K562 (cell line): ENCODE measurements around the gene IQCE. TPM values are rescaled to one million over a fixed set of nuclear protein-coding genes. Genes with fewer than 3 reads are reported as not detected.

Experiments
- ATAC-seq: fragments of 200-7000 bp; cut with Tn5 transposase; 3 replicates; pipeline ENCODE4 v1.9.1; 2020; ENCODE audit warnings: moderate library complexity
- BruUV-seq: library from RNA; stranded (reverse); fragments of 400-500 nt; replicated peaks from 2 replicates; lab custom pipeline; 2021; lab: Mats Ljungman, UMichigan
- CTCF ChIA-PET: fragments of 300-600 bp; formaldehyde crosslinking; extraction: SDS; loops from one replicate; lab custom pipeline; 2021; ENCODE audit warnings: low intra/inter-chr PET ratio; lab: Yijun Ruan, JAX
- POLR2A ChIA-PET: fragments of 300-600, 350-650 bp; sonication (Branson Sonifier 250); formaldehyde crosslinking; extraction: SDS; loops from one replicate; lab custom pipeline; 2021; ENCODE audit warnings: antibody characterized with exemption, inconsistent platforms; lab: Yijun Ruan, JAX
- DNase-seq, 4 experiments: peaks; one replicate each; pipeline versions ENCODE4 v3.0.0 to v3.0.0-alpha.2; 2011 to 2018; ENCODE audit warnings: low spot score in 3 of 4, mixed read lengths in 3 of 4; ENCODE audit errors: extremely low read depth in 1 of 4
- FAIRE-seq: peaks from 2 replicates; lab custom pipeline; 2011; peaks lifted over from hg19 to GRCh38; lab: Jason Lieb, UNC
- H2AFZ ChIP-seq: 2 replicates; pipeline ENCODE4 v1.6.0; 2011; ENCODE audit warnings: low read depth, low read length, control low read depth, inconsistent platforms
- H3K27ac ChIP-seq: fragments of 200-600 bp; 3 replicates; pipeline ENCODE4 v1.8.0; 2011; ENCODE audit warnings: low read depth, mild to moderate bottlenecking, control low read depth, inconsistent platforms, low read length, moderate library complexity, mixed read lengths; ENCODE audit errors: extremely low read depth
- H3K27me3 ChIP-seq, 2 experiments: fragments of 300-600 bp in 1 of 2; 2 replicates in 1 of 2; 3 replicates in 1 of 2; pipeline versions ENCODE4 v1.6.0 to v1.8.0; 2011; ENCODE audit warnings: inconsistent platforms in 2 of 2, low read length in 2 of 2, mild to moderate bottlenecking in 1 of 2, mixed read lengths in 1 of 2, moderate library complexity in 1 of 2; ENCODE audit not compliant: control insufficient read depth in 2 of 2, insufficient read depth in 2 of 2
- H3K36me3 ChIP-seq: fragments of 300-600 bp; 3 replicates; pipeline ENCODE4 v1.8.0; 2011; ENCODE audit warnings: mild to moderate bottlenecking, low read length, inconsistent platforms; ENCODE audit not compliant: control insufficient read depth, insufficient read depth
- H3K4me1 ChIP-seq, 2 experiments: fragments of 200-600 bp in 1 of 2; replicated peaks in 1 of 2; 2 replicates in 1 of 2; 3 replicates in 1 of 2; pipeline versions ENCODE4 v1.5.1 to v1.8.0; 2011; ENCODE audit warnings: inconsistent platforms in 2 of 2, low read length in 2 of 2, mild to moderate bottlenecking in 1 of 2, mixed read lengths in 1 of 2, moderate library complexity in 1 of 2; ENCODE audit not compliant: control insufficient read depth in 2 of 2, insufficient read depth in 2 of 2
- H3K4me2 ChIP-seq: 2 replicates; pipeline ENCODE4 v1.6.1; 2011; ENCODE audit warnings: low read length, control low read depth, inconsistent platforms, mixed read lengths; ENCODE audit not compliant: insufficient read depth
- H3K4me3 ChIP-seq: fragments of 200-600 bp; sonication (generic), shearing (Covaris generic); 2 replicates; pipeline ENCODE4 v1.5.1; 2016; ENCODE audit warnings: control low read depth, inconsistent platforms
- H3K79me2 ChIP-seq: fragments of 200-600 bp; 3 replicates; pipeline ENCODE4 v1.8.0; 2011; ENCODE audit warnings: low read length, inconsistent platforms; ENCODE audit not compliant: control insufficient read depth, insufficient read depth
- H3K9ac ChIP-seq, 2 experiments: 2 replicates each; pipeline versions ENCODE4 v1.6.0 to v1.6.1; 2011; ENCODE audit warnings: low read depth in 2 of 2, low read length in 2 of 2, control low read depth in 1 of 2, inconsistent platforms in 1 of 2, mild to moderate bottlenecking in 1 of 2, mixed read lengths in 1 of 2; ENCODE audit not compliant: insufficient read depth in 1 of 2
- H3K9me1 ChIP-seq: one replicate; pipeline ENCODE4 v1.6.0; 2011; ENCODE audit warnings: inconsistent platforms, mild to moderate bottlenecking, low read length, moderate library complexity; ENCODE audit not compliant: control insufficient read depth, insufficient read depth
- H3K9me3 ChIP-seq: replicated peaks from 2 replicates; pipeline ENCODE4 v1.5.1; 2011; ENCODE audit warnings: low read depth, low read length, inconsistent platforms; ENCODE audit not compliant: control insufficient read depth, insufficient read depth
- H4K20me1 ChIP-seq: replicated peaks from 2 replicates; pipeline ENCODE4 v1.6.1; 2011; ENCODE audit warnings: low read length, inconsistent platforms, mixed read lengths; ENCODE audit not compliant: control insufficient read depth, insufficient read depth
- BCOR ChIP-seq: fragments of 450-650 bp; IDR thresholded peaks from 2 replicates; pipeline ENCODE4 v1.6.1; 2016
- FOSL1 ChIP-seq: fragments of 200-800 bp; sonication (Bioruptor generic); conservative IDR thresholded peaks from 2 replicates; pipeline ENCODE4 v1.6.1; 2016; ENCODE audit warnings: missing genetic modification characterization, missing compliant biosample characterization
- FOXP1 ChIP-seq: sonication (generic); formaldehyde crosslinking; IDR thresholded peaks from 2 replicates; pipeline ENCODE4 v1.8.0; 2022; ENCODE audit warnings: mild to moderate bottlenecking, missing genetic modification reagents
- RNF2 ChIP-seq: sonication (generic); IDR thresholded peaks from 2 replicates; pipeline ENCODE4 v1.6.1; 2016
- SETDB1 ChIP-seq: IDR thresholded peaks from one replicate; pipeline ENCODE4 v1.6.1; 2012; ENCODE audit warnings: low read length, control low read depth, inconsistent platforms
- TARDBP ChIP-seq: fragments of 450-650 bp; IDR thresholded peaks from 2 replicates; pipeline ENCODE4 v1.6.1; 2016
- YY1 ChIP-seq, 3 experiments: IDR thresholded peaks; 2 replicates each; pipeline ENCODE4 v1.6.1; 2011; ENCODE audit warnings: low read length in 2 of 3, mild to moderate bottlenecking in 2 of 3, moderate library complexity in 2 of 3, borderline replicate concordance in 1 of 3, control low read depth in 1 of 3, low read depth in 1 of 3; ENCODE audit not compliant: insufficient read depth in 3 of 3, insufficient replicate concordance in 2 of 3, control insufficient read depth in 1 of 3, insufficient read length in 1 of 3; ENCODE audit errors: extremely low read depth in 1 of 3
- ZNF224 ChIP-seq: sonication (generic); formaldehyde crosslinking; IDR thresholded peaks from 2 replicates; pipeline ENCODE4 v1.8.0; 2022; ENCODE audit warnings: mild to moderate bottlenecking, missing genetic modification reagents
- WGBS: fragments of 100-300 bp; shearing (Covaris generic); methylation state at CpG from one replicate; pipeline ENCODE4 v1.1.6; 2016; ENCODE audit warnings: low coverage, mixed read lengths; ENCODE audit not compliant: insufficient coverage; ENCODE audit errors: missing lambda C conversion rate; 5-methylcytosine and 5-hydroxymethylcytosine counted together
- in situ Hi-C: fragments of 300-500 bp; cut with MboI; formaldehyde crosslinking; loops from 4 replicates; pipeline ENCODE4 v1.15.0; 2018; ENCODE audit warnings: inconsistent platforms, mixed read lengths
- intact Hi-C: fragments of 100-400 bp; cut with micrococcal nuclease; formaldehyde crosslinking; loops from 2 replicates; pipeline ENCODE4 v1.14.2; 2022
- polyA plus RNA-seq, 8 experiments: library from polyadenylated mRNA; depleted of rRNA in 4 of 8; stranded (reverse) in 5 of 8; unstranded in 3 of 8; fragments of >200 nt; fragmentation: Nextera tagmentation in 2 of 8; fragmentation: Illumina TruSeq in 1 of 8; extraction: Ambion mirVana in 2 of 8; extraction: Trizol in 1 of 8; gene quantifications; 2 replicates each; pipeline versions ENCODE4 v1.2.1 to v1.2.3, GENCODE V29; 2011 to 2014; ENCODE audit warnings: inconsistent platforms in 1 of 8, missing spikeins in 1 of 8
- total RNA-seq, 7 experiments: library from RNA; depleted of rRNA in 6 of 7; stranded (reverse); fragments of >200 nt in 6 of 7; fragmentation: Illumina TruSeq in 2 of 7; extraction: Trizol in 2 of 7; gene quantifications; 2 replicates each; pipeline versions ENCODE4 v1.2.1 to v1.2.3, GENCODE V29; 2011 to 2021; ENCODE audit warnings: low replicate concordance in 1 of 7
- TF ChIP-seq, protein P1 (sequence below): sonication (generic); formaldehyde crosslinking; IDR thresholded peaks from 2 replicates; pipeline ENCODE4 v1.8.1; 2023; ENCODE audit warnings: mild to moderate bottlenecking, missing genetic modification reagents

Gene IQCE
- total and polyA plus RNA-seq, 9 of the 15 experiments (the other 6 are each of a cell fraction or from before 2014, with no cell fraction given) = 0.18 to 8.5 (median 4.2) TPM

DNA sequence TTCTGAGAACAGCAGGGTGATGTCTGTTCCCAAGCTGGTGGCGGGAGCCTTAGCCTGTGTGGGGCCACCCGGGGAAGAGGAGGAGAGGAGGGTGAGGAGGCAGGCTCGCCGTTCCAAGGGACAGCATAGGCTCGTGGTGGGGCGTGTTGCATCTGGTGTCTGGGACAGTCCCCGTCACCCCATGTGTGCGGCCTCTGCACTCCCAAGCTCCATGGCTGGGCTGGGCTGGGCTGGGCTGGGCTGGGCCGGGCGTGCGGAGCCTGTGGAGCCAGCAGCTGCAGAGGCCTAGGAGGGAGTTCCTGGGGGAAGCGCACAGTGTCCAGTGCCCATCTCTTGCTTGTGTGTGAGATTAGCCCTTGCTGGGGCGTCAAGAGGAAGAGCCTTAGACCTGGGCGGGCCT is 52.1 kb downstream of the IQCE start:
- WGBS = 69% methylated on average over 10 of the region's 14 CpGs
- Histone ChIP-seq H2AFZ (no peak overlapping the region), H3K27ac (no peak overlapping the region), H3K4me1 (peaks cover 10 to 40% of the 10 kb centered on the region in 2 experiments; a peak in 4 of 5 replicates), H3K9ac (peak overlapping the region in 1 of 2 experiments; percentile 72; a peak in 1 of 4 replicates), H3K27me3 (no peaks in the 10 kb centered on the region), H3K36me3 (no peaks in the 10 kb centered on the region), H3K4me3 (no peak overlapping the region), H3K9me3 (no peaks in the 10 kb centered on the region), H3K9me1 (no peaks in the 10 kb centered on the region), H3K79me2 (no peaks in the 10 kb centered on the region), H3K4me2 (no peak overlapping the region), H4K20me1 (0 out of 2 replicates have a peak, but pooled peaks cover 6% of the 10 kb centered on the region)
- FAIRE-seq (no peak), DNase-seq (no peak), ATAC-seq (no peak; the same call in 1 of the 3 replicates)
- ChIA-PET CTCF (no interaction called here), POLR2A (interaction anchor here (0.6 kb wide), 1 partner anchor 1821 kb away, joined by 3 read pairs; no protein-coding TSS in a partner anchor)
- no TSS peak for BruUV-seq
- intact Hi-C loops = no loop called here
- in situ Hi-C loops = no loop called here
- TF ChIP-seq TARDBP (no peak), SETDB1 (no peak), BCOR (no peak), RNF2 (no peak), ZNF224 (CRISPR knock-in tag) (no peak)

DNA sequence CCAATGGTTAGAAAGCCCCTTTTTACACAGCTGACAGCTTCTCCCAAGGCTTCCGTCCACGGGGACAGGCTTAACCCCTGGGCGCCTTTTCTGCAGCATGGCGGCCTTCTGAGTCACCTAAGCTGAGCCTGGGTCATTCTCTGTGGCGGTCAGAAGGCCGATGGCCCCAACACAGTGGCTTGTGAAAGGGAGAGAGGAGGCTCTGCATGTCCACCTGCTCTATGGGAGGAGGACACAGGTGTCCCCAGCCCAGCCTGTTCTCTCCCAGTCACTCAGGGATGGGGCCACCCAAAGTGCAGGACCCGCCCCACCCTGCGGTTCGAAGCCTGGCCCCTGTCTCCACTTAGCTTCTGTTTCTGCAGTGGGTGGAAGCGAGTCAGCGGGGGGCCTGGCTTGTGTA is 52.6 kb downstream of the IQCE start:
- H2AFZ ChIP-seq = no peak overlapping the region
- 0 out of 2 replicates have a peak, but pooled peaks cover 6% of the 10 kb centered on the region for H4K20me1 ChIP-seq
- no peaks in the 10 kb centered on the region for H3K27me3 ChIP-seq
- H3K79me2 ChIP-seq = no peaks in the 10 kb centered on the region
- peak overlapping the region in 1 of 2 experiments; percentile 72; a peak in 2 of 4 replicates for H3K9ac ChIP-seq
- H3K27ac ChIP-seq = no peak overlapping the region
- no peak; the same call in 1 of the 3 replicates for ATAC-seq
- no peaks in the 10 kb centered on the region for H3K9me1 ChIP-seq
- TF ChIP-seq FOXP1 = no peak
- TF ChIP-seq FOSL1 (tag) = peak; percentile 31; the same call in 1 of the 2 replicates
- TF ChIP-seq, protein P1, sequence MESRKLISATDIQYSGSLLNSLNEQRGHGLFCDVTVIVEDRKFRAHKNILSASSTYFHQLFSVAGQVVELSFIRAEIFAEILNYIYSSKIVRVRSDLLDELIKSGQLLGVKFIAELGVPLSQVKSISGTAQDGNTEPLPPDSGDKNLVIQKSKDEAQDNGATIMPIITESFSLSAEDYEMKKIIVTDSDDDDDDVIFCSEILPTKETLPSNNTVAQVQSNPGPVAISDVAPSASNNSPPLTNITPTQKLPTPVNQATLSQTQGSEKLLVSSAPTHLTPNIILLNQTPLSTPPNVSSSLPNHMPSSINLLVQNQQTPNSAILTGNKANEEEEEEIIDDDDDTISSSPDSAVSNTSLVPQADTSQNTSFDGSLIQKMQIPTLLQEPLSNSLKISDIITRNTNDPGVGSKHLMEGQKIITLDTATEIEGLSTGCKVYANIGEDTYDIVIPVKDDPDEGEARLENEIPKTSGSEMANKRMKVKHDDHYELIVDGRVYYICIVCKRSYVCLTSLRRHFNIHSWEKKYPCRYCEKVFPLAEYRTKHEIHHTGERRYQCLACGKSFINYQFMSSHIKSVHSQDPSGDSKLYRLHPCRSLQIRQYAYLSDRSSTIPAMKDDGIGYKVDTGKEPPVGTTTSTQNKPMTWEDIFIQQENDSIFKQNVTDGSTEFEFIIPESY (CRISPR knock-in tag) = peak; percentile 98
- peak in 1 of 3 experiments; percentile 47 for TF ChIP-seq YY1 (IDR thresholded peaks at IDR 0.05; ENCODE audit: borderline replicate concordance in 1 of 3, control insufficient read depth in 1 of 3, extremely low read depth in 1 of 3, insufficient read depth in 3 of 3, insufficient read length in 1 of 3, insufficient replicate concordance in 2 of 3, low read depth in 1 of 3, low read length in 2 of 3)
- no peak for FAIRE-seq
- H3K9me3 ChIP-seq = no peaks in the 10 kb centered on the region
- in situ Hi-C loops (no loop called here), intact Hi-C loops (no loop called here)
- CTCF ChIA-PET = interaction anchor here (0.6 kb wide), 1 partner anchor 57 kb away, joined by 3 read pairs; no protein-coding TSS in a partner anchor
- H3K4me1 ChIP-seq = peaks cover 10 to 39% of the 10 kb centered on the region in 2 experiments; a peak in 4 of 5 replicates
- POLR2A ChIA-PET = interaction anchor here (0.6 to 1.0 kb wide), 3 partner anchors 17 to 1822 kb away, joined by 3 read pairs; no protein-coding TSS in a partner anchor
- H3K36me3 ChIP-seq = no peaks in the 10 kb centered on the region
- H3K4me2 ChIP-seq = no peak overlapping the region
- no TSS peak for BruUV-seq
- no peak overlapping the region for H3K4me3 ChIP-seq
- WGBS = 26% methylated on average over 10 of the region's 11 CpGs
- peak in 1 of 4 experiments; percentile 43 for DNase-seq
